T47D (cell line): Measurements from ENCODE around the gene MLLT1.

ENCODE experiments used
- DNase-seq, 2 experiments: peaks; one replicate each; pipeline versions ENCODE4 v3.0.0 to v3.0.0-alpha.2; 2011 to 2012; ENCODE audit warnings: low read depth in 1 of 2, low spot score in 1 of 2
- JUND ChIP-seq: IDR thresholded peaks from 2 replicates; pipeline ENCODE4 v1.6.1; 2012; ENCODE audit warnings: low read depth
- in situ Hi-C: cut with HindIII; loops from 2 replicates; pipeline ENCODE4 v1.10.0; 2016; ENCODE audit warnings: low sequenced_read_pairs, low pct_unique_long_range_greater_than_20kb

The MLLT1 gene

GRCh38 chr19:6234527-6234926 lies 45.2 kb downstream of the MLLT1 start:
- in situ Hi-C loops, result no loop called here
- DNase-seq, result no peak
- no peak for TF ChIP-seq JUND

DNA sequence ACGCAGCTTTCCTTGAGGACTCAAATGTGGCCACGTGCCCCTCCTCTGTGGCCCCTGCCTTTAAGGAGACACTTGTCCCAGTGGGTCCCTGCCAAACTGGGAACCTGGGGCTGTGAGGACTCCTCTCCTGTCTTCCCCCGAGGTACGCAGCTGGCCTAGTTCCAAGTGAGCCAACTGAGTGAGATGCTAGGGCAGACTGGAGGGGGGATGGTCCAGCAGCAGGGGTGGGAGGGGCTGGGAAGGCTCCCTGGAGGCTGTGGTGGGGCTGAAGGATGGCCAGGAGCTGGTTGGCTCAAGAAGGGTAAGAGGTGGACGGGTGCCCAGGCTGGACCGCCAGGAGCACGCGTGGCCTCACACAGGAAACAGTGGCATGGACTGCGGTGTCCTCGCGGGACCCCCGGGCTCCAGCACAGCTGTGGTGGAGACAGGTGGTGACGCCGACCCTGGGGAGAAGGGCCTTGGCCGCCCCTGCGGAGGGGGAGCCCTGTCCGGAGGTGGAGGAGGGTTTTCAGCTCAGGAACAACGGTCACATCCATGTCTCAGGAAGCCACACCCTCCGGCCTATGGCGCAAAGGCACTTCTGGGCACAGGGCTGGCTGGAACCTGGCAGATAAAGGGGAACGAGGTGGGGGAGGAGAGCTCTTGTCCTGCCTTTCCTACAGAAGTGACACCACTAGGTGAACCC lies 45.8 kb downstream of the MLLT1 start:
- in situ Hi-C loops, result no loop called here
- TF ChIP-seq JUND, result no peak
- no peak for DNase-seq

DNA sequence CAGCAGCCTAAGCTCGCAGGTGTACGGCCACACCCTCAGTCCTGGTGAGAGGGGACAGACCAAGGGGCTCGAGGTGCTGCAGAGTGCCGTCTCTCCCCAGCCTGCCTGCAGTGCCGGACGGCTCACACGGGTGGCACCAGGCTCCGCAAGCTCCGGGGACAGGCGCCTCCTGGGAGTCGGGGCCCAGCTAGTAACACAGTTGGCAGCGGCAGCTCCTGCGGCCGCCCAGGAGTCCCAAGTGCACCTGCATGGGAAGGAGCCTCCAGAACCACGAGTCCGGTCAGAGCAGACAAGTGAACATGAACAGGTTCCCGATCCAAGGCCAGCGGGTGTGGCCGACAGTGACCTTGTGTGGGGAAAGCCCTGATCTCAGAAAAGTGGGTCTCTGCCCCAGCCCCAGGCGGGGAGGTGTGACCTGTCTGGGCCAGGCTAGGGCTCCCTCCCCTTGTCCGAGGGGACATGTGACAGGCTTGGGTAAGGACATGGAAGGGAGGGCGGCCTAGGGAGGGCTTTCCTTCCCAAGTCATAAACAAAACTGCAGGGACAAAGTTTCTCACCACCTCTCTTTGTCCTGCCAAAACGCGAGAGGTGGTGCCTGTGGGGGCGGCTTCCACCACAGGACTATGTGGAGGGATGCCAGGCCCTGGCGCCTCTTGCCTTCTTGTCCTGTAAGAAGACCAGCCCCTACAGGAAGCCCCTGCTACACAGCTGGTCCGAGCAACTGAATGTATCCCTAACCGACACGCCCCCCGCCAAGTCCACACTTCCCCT lies 46.5 kb downstream of the MLLT1 start:
- no peak for TF ChIP-seq JUND
- in situ Hi-C loops, result no loop called here
- DNase-seq, result no peak

- no peak for DNase-seq
- in situ Hi-C loops, result no loop called here
- no peak for TF ChIP-seq JUND
Observed at GRCh38 chr19:6232601-6233055, 47.1 kb downstream of the MLLT1 start.

DNA sequence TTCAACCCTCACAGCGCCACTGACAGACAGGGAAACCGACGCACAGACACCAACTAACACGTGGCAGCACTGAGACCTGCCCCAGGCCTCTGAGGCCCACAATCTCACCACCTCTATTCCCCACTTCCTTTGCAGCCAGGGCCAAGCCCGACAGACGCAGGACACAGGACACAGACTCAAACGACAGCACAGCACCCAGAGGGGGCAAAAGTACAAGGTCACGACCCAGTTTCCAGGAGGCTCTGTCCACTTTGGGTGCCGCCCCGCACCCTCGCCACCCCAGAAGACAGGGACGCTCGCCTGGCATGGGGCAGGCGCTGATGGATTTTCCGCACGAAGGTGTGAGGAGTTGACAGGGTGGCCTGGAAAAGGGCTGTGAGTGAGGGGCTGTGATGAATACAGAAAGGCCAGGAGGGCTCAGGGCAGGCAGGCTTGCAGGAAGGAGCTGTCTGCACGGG lies 48.8 kb downstream of the MLLT1 start:
- no peak for TF ChIP-seq JUND
- no peak for DNase-seq
- in situ Hi-C loops, result no loop called here

GRCh38 chr19:6229951-6230712 lies 49.6 kb downstream of the MLLT1 start:
- in situ Hi-C loops, result no loop called here
- TF ChIP-seq JUND, result no peak

DNA sequence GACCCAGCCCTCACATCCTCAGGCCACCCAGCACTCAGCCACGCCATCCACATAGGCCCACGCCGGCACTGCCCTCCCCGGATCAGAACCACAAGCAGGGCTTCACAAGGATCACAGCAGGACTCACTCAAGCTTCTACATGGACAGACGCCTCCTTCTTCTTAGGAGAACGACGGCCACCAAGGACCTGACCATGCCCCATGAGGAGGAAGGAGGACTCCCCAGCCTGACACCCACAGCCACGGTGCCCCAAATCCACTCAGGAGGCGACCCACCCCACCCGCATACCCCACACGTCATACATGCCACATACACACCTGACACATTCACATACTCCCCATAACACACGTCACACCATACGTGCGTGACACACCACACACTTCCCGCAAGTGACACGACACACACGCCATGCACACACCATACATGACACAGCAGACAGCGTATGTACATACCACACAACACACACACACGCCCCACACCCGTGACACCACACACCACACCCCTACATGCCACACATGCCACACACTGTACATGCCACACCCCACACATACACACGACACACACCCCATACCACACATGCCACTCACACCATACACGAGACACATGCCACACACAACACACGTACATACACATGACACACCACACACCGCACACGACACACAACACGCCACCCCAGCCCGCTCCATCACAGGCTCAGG lies 50.4 kb downstream of the MLLT1 start:
- no peak for TF ChIP-seq JUND
- in situ Hi-C loops, result no loop called here
- no peak for DNase-seq

More at GRCh38 chr19:6229951-6230712, 49.6 kb downstream of the MLLT1 start:
- DNase-seq, result no peak

DNA sequence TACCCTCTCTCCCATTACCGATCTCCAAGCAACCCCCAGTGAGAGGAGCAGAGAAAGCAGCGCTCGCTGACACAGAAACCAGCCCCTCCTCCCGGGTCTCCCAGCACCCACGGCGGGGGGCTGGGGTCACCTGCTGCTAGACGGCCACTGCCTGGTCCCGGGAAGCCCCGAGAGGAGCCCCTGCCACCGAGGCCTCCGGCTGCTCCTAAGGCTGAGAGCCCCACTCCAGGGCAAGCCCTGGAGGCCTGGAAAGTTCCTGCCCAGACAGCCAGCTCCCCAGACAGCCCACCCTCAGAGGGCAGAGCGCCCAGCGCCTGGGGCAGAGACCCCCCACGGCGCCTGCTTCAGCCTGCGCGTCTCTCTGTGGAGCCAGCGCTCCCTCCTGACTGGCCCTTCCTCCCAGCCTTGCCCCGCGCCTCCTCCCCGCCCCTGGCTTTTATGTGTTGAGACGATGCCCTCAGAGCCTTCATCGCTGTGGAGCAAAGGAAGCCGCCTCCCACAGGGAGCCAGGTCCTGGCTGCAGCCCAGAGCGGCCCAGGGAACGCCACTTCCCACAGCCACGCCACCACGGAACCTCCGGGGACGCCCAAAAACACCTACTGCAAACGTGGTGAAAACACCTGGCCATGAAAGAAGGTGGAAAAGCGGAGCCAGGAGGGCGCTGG lies 51.1 kb downstream of the MLLT1 start:
- in situ Hi-C loops, result no loop called here
- no peak for TF ChIP-seq JUND
- no peak for DNase-seq

DNA sequence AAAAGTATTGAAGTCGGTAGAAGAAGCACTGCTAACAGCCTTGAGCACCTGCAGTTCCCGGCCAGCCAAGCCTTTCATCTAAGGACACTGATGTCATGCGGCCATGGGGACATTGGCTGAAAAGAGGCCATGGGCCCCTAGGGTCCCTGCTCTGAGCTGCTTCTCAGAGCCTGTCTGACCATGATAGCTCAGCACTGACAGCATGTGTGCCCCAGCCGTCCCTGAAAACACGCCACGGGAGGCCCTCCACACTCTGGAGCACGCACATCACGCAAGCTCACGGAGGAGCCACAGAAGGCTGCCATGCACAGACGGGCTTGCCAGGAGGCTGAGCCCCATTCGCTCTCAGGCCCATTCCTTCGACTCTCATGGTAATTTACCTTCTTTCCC lies 51.8 kb downstream of the MLLT1 start:
- no peak for TF ChIP-seq JUND
- in situ Hi-C loops, result no loop called here
- DNase-seq, result no peak

DNA sequence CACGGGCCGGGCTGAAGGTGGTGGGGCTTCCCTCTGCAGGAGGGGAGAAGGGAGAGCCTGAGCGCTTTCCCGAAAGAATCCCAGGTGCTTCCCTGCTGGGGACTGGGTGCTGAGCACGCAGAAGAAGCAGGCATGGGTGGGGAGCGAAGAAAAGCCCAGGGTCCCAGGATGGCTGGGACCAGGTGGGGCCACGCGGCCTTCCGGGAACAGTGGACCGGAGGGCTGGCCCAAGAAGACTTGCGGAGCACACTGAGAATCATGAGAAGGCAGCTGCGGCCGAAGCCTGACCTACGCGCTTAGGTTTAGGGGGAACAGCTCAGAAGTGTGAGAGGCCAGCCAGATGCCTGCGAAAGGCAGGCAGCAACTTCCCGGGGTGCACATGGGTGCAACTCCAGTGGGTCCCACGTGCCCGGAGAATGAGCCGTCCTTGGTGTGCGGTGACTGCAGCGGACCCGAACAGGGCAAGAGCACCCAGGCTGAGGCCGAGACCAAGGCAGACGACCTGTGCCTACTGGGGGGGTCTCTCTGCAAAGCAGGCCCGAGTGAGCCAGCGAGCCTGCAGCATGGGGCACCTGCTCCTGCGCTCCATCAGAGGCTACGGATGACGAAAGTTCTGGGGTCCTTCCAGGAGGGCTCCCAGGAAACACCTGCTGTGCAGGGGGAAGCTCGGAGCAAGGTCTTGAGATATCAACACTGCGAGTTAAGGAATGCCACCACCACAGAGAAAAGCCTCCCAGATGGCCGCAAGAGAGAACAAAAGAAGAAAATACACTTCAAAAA lies 52.4 kb downstream of the MLLT1 start:
- TF ChIP-seq JUND, result no peak
- in situ Hi-C loops, result no loop called here
- DNase-seq, result no peak

- in situ Hi-C loops, result no loop called here
- TF ChIP-seq JUND, result no peak
- no peak for DNase-seq
Observed at GRCh38 chr19:6226444-6227155, 53.2 kb downstream of the MLLT1 start.
